22Rv1 (cell line): Measurements from ENCODE around the gene PLLP.

Source experiments
- CTCF ChIP-seq: fragments of 450-650 bp; IDR thresholded peaks from 2 replicates; pipeline ENCODE4 v1.5.1; 2017; ENCODE audit warnings: mild to moderate bottlenecking
- ZFX ChIP-seq: fragments of 450-650 bp; IDR thresholded peaks from 2 replicates; pipeline ENCODE4 v1.6.1; 2017; ENCODE audit warnings: antibody characterized with exemption, borderline replicate concordance

GRCh38 chr16:57277586-57277985 lies 6.9 kb downstream of the PLLP start:
- TF ChIP-seq CTCF = no peak
- no peak for TF ChIP-seq ZFX
